GM21390 (cell line): ENCODE results near the gene NSRP1.
"Not testable (repeated sequence)": the region's sequence is repeated elsewhere in the genome, so short reads cannot be mapped to it uniquely, and the experiment has no call there.

Experiments
- ATAC-seq: cut with Tn5 transposase; IDR thresholded peaks from one replicate; pipeline ENCODE4 v1.9.1; 2021; ENCODE audit not compliant: unreplicated experiment

The NSRP1 gene

GRCh38 chr17:30116661-30117551 lies at the start of gene NSRP1:
Gene NSRP1, plus strand, starts transcription at chr17:30116816. Its CDS starts 28 bp downstream, at chr17:30116844.
- ATAC-seq: peak; percentile 81

- no peak for ATAC-seq
These were observed 48.2 kb upstream of the NSRP1 start for GRCh38 chr17:30068465-30068864.

- no peak for ATAC-seq
These were observed 42.4 kb upstream of the NSRP1 start for GRCh38 chr17:30074254-30074653.

DNA sequence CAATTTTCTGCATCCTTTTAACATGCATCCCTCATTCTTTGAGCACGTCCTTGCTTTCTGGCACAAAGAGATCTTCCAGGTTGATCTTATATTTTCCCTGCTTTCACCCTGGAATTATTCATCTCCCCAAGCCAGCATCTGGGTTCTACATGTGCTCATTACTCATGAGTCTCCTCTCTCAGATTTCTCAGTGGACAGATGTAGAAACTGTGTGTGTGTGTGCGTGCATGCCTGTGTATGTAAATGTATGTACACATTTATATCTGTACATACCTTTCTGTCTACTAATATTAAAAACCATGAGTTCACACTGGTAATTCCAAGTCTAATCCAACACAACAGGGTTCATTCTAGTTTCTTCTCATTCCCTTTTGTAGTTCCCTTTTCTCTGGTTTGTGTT lies 41.9 kb upstream of the NSRP1 start:
- ATAC-seq: no peak

DNA sequence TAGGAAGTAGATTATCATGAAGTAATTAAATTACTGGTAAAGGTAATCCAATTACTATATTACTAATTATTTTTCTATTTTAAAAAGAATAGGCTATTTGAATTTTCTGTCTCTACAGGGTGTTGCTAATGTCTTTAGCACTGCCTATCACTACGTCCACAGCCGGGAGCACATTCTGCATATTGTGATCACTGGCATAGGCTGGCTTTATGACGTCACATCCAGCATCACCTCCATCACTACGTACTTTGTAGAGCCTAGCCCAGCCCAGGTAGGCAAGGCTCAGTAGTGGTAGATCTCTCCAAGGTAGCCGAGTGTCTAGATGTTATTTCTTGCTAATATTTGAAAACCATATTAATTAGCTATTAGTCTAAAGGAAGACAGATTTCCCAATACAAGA lies 33.8 kb upstream of the NSRP1 start:
- ATAC-seq: no peak

GRCh38 chr17:30084788-30085187 lies 31.8 kb upstream of the NSRP1 start:
- no peak for ATAC-seq

- ATAC-seq: no peak
These were observed 29.7 kb upstream of the NSRP1 start for GRCh38 chr17:30086896-30087295.

DNA sequence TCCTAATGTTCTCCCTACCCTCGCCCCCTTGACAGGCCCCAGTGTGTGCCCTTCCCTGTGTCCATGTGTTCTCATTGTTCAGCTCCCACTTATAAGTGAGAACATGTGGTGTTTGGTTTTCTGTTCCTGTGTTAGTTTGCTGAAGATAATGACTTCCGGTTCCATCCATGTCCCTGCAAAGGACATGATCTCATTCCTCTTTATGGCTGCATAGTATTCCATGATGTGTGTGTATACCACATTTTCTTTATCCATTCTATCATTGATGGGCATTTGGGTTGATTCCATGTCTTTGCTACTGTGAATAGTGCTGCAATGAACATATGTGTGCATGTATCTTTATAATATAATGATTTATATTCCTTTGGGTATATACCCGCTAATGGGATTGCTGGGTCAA lies 29.2 kb upstream of the NSRP1 start:
- not testable (repeated sequence) for ATAC-seq

- no peak for ATAC-seq
These were observed 25.4 kb upstream of the NSRP1 start for GRCh38 chr17:30091121-30091670.

DNA sequence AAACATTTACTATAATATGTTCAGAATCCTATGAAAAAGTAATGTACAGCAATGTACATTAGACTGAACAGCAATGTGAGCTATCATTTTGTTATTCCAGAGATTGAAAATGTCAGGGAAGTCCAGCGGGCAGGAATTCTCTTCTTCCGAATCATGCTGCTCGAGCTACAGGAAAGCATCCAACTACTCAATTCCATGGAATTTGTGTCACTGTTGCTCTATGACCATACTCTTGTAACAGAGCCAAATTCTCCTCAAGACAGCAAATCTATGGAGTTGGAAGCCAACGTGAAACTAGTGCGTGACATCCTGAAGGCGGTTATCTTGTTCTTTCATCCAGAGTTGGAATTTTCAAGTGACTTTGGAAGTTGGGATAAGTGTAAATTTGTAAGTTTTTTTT lies 24.8 kb upstream of the NSRP1 start:
- ATAC-seq: no peak

- ATAC-seq: no peak
These were observed 23.7 kb upstream of the NSRP1 start for GRCh38 chr17:30092886-30093285.

DNA sequence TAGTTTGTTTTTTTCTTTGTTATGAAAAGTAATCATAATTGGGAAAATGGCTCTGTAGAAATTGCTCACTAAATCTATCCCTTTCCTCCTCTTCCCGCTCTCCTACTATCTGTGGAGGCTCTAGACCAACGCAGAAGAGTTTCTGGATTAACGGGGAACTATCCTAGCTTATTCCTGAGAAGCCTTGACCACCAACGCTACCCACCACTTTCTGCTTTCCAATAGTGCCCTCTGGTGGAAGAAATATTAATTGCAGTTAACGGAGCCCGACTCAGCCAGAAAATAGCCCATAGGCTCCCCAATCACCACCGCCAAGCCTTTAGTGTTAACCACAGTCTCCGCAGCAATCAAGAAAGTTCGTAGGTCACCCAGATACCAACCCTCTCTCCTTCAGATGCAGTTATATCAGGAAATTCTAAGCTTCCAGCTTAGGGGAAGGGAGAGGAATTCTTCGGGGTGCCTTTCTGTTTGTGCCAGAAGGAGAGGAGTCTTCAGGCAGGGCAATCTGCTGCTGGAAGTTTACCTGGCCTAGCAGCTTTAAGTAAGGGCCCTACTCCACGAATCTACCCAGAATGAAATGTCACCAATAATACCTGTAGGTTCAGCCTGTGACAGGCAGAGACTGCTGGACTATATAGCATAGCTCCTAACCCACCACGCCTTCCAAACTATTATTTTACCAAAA lies 23.0 kb upstream of the NSRP1 start:
- no peak for ATAC-seq

- ATAC-seq: no peak
These were observed 20.9 kb upstream of the NSRP1 start for GRCh38 chr17:30095507-30096244.

DNA sequence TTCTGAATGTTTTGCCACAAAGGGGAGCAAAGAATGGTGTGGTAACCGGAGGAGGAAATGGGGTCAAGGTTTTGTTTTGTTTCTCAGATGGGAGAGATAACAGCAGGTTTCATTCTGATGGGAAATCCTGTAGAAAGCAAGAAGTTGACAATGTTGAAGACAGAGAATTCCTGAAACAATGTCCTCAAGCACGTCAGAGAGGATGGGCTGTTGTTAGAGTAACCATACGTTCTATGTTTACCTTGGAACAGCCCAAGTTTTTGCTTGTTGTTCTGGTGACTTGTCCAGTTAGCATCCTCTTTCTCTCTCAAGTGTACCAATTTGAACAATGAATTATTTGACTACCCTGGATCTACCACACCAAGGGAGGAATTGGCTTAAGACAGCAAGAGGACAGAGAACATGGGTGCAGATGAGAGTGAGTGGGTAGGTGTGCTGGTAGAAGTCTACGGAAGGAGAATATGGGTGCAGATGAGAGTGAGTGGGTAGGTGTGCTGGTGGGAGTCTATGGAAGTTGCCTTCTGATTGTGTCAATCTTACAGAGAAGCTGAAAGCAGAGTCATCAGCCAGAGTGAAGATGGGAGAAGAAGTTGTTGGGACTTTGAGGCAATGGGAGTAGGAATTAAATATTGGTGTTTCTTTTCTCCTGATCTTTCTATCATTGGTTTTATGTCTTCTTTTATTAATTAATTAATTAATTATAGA lies 14.8 kb upstream of the NSRP1 start:
- no peak for ATAC-seq

- no peak for ATAC-seq
These were observed 12.7 kb upstream of the NSRP1 start for GRCh38 chr17:30103921-30104320.

DNA sequence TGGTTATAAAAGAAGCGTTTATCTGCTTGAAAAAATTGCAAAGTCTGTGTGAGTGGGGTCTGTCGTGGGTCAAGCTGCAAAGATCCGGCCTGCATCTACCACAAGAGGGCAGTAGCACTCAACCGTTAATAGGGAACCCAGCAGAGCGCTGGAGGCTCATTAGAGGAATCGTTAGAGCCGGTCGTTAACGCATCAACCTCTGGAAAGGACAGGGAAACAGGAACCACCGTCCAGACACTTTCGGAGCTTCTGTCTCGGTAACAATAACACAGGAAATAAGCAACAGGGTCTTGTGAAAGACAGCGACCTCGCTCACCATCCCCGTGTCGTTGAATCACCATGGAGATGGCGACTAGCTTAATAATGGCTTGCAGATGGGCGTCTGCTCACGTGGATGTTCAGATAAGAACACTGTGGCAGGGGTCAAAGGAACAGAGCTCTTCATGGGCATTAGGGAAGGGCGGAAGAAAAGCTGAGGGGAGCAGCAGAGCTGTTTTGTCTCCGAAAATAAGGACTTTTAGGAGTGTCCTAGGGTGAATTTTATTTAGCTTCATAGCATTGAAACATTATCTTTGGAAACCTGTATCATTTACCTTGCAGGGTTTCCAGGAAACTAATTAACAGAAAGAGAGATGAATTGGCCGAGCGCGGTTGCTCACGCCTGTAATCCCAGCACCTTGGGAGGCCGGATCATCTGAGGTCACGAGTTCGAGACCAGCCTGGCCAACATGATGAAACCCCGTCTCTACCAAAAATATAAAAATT lies 11.9 kb upstream of the NSRP1 start:
- no peak for ATAC-seq

DNA sequence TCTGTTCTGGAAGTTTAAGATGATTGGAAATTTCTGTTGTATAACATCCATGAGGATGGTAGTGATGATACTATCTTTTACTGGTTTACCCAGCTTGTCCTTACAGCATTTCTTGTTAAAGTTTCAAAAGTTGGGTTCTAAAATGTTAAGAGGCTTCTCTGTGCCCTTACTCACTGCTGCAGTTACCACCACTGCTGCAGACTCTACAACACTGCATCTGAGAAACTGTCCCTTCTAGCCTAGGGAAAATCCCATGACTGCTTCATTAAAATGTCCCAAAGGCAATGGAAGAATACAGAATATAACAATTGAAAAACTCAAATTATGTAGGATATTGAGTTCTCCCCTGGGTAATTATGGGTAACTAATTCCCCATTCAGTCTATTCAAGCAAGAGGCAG lies 3.8 kb upstream of the NSRP1 start:
- no peak for ATAC-seq

DNA sequence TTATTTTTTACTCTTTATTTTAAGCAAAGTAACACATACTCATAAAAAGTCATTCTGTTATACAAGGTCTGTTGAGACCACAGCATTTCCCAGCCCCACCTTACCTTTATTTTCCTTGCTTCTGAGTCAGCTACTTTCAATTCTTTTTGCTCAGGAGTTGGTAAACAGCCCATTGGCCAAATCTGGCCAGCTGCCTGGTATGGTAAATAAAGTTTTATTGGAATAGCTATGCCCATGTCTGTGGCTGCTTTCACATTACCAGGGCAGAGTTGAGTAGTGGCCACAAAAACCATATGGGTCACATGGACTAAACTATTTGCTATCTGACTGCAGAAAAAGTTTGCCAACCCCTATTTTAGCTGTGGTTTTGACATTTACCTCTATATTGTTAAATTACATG lies 3.4 kb upstream of the NSRP1 start:
- no peak for ATAC-seq

DNA sequence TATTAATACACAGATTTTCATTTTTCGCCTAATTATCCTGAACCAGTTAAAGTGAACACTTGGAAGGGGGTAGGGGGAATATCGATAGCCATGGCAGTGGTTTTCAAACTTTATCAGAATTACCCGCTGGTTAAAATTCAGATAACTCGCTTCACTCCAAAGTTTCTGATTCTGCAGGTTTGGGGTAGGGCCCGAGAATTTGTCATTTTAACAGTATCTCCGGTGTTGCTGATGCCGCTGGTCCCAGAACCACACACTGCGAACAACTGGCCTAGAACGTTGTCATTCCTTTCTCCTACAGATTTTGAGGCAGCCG lies 313 bp upstream of the NSRP1 start:
- ATAC-seq: no peak

GRCh38 chr17:30117675-30118081 lies 1.1 kb downstream of the NSRP1 start:
- no peak for ATAC-seq
